K562 (cell line): ENCODE measurements around the gene TAF11L6.
"Not testable (repeated sequence)": the region's sequence is repeated elsewhere in the genome, so short reads cannot be mapped to it uniquely, and the experiment has no call there.

Source experiments
- BRCA1 ChIP-seq, 2 experiments: fragments of 450-650 bp in 1 of 2; sonication (generic) in 1 of 2; formaldehyde crosslinking in 1 of 2; IDR thresholded peaks; 2 replicates each; pipeline versions ENCODE4 v1.5.0 to v1.6.1; 2017 to 2020; ENCODE audit warnings: mild to moderate bottlenecking in 1 of 2, missing genetic modification reagents in 1 of 2
- CBX8 ChIP-seq: fragments of 200-600 bp; sonication (generic); IDR thresholded peaks from 2 replicates; pipeline ENCODE4 v1.6.1; 2012; ENCODE audit warnings: borderline replicate concordance, mixed run types, low read depth, mild to moderate bottlenecking, moderate library complexity, mixed read lengths, low read length, control low read depth, inconsistent platforms; ENCODE audit not compliant: poor library complexity, severe bottlenecking; ENCODE audit errors: extremely low read depth
- CREB5 ChIP-seq: fragments of 250-450 bp; sonication (Bioruptor Pico); IDR thresholded peaks from 2 replicates; pipeline ENCODE4 v1.5.0; 2020; ENCODE audit warnings: mild to moderate bottlenecking
- ERF ChIP-seq: fragments of 450-650 bp; formaldehyde crosslinking; IDR thresholded peaks from 2 replicates; pipeline ENCODE4 v1.4.0; 2020; ENCODE audit warnings: mild to moderate bottlenecking, mixed read lengths
- FOS ChIP-seq: IDR thresholded peaks from 3 replicates; pipeline ENCODE4 v1.6.1; 2011; ENCODE audit not compliant: insufficient read length; ENCODE audit errors: extremely low read depth
- KLF13 ChIP-seq: fragments of 450-650 bp; IDR thresholded peaks from 2 replicates; pipeline ENCODE4 v1.6.1; 2016; ENCODE audit warnings: missing genetic modification characterization, low read depth, mild to moderate bottlenecking, missing compliant biosample characterization, moderate library complexity, borderline replicate concordance
- NFRKB ChIP-seq: fragments of 450-650 bp; IDR thresholded peaks from 2 replicates; pipeline ENCODE4 v1.6.1; 2016; ENCODE audit warnings: low read depth
- PCBP1 ChIP-seq: fragments of 200-400 bp; formaldehyde crosslinking; IDR thresholded peaks from 2 replicates; pipeline ENCODE4 v1.6.1; 2018; ENCODE audit warnings: mild to moderate bottlenecking, low read depth, low read length; ENCODE audit not compliant: poor library complexity, severe bottlenecking
- PHF21A ChIP-seq: fragments of 450-650 bp; IDR thresholded peaks from 2 replicates; pipeline ENCODE4 v1.6.1; 2017; ENCODE audit warnings: low read depth, borderline replicate concordance
- SMC3 ChIP-seq: conservative IDR thresholded peaks from 2 replicates; pipeline ENCODE4 v1.6.1; 2011; ENCODE audit warnings: low read depth, low read length, improper control_type of control experiment; ENCODE audit not compliant: insufficient read depth
- ZNF143 ChIP-seq: sonication (generic); formaldehyde crosslinking; IDR thresholded peaks from 2 replicates; pipeline ENCODE4 v1.9.0; 2022; ENCODE audit warnings: mild to moderate bottlenecking, missing genetic modification reagents
- ZNF431 ChIP-seq: sonication (generic); formaldehyde crosslinking; IDR thresholded peaks from 2 replicates; pipeline ENCODE4 v1.8.0; 2022; ENCODE audit warnings: mild to moderate bottlenecking, missing genetic modification reagents
- TF ChIP-seq, protein P1 (sequence below), 3 experiments: IDR thresholded peaks in 2 of 3; conservative IDR thresholded peaks in 1 of 3; 2 replicates each; pipeline ENCODE4 v1.5.1; 2011 to 2012; ENCODE audit warnings: low read length in 3 of 3, mild to moderate bottlenecking in 3 of 3, control low read depth in 2 of 3, improper control_type of control experiment in 1 of 3, inconsistent platforms in 1 of 3, low read depth in 1 of 3, mixed read lengths in 1 of 3, moderate library complexity in 1 of 3; ENCODE audit not compliant: insufficient read depth in 2 of 3

- not testable (repeated sequence) for TF ChIP-seq ZNF143 (CRISPR knock-in tag); SMC3; ZNF431 (CRISPR knock-in tag); NFRKB; ERF (CRISPR knock-in tag); BRCA1 (IDR thresholded peaks at IDR 0.05); BRCA1 (CRISPR knock-in tag; IDR thresholded peaks at IDR 0.05); PCBP1; CREB5 (CRISPR knock-in tag); FOS; KLF13 (tag); CBX8; PHF21A
- TF ChIP-seq, protein P1, sequence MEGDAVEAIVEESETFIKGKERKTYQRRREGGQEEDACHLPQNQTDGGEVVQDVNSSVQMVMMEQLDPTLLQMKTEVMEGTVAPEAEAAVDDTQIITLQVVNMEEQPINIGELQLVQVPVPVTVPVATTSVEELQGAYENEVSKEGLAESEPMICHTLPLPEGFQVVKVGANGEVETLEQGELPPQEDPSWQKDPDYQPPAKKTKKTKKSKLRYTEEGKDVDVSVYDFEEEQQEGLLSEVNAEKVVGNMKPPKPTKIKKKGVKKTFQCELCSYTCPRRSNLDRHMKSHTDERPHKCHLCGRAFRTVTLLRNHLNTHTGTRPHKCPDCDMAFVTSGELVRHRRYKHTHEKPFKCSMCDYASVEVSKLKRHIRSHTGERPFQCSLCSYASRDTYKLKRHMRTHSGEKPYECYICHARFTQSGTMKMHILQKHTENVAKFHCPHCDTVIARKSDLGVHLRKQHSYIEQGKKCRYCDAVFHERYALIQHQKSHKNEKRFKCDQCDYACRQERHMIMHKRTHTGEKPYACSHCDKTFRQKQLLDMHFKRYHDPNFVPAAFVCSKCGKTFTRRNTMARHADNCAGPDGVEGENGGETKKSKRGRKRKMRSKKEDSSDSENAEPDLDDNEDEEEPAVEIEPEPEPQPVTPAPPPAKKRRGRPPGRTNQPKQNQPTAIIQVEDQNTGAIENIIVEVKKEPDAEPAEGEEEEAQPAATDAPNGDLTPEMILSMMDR (IDR thresholded peaks at IDR 0.05 in 2 of 3, conservative IDR thresholded peaks at IDR 0.05 in 1 of 3; ENCODE audit: insufficient read depth in 2 of 3, low read depth in 1 of 3, low read length in 3 of 3), result not testable (repeated sequence)
Measured at GRCh38 chr5:17519508-17519907, 9.0 kb upstream of the TAF11L6 start.
